ENCODE measurements around the gene DSCAML1. TPM values are rescaled to one million over a fixed set of nuclear protein-coding genes. Genes with fewer than 3 reads are reported as not detected.

DSCAML1 gene
- polyA plus RNA-seq, 2 donors = 0.04 TPM

GRCh38 chr11:117441146-117441975 lies 355.7 kb downstream of the DSCAML1 start:
- Histone ChIP-seq H3K36me3 (ENCODE audit: control insufficient read depth in 2 of 2, insufficient read depth in 2 of 2, low read length in 1 of 2) (no peaks in the 10 kb centered on the region), H3K27ac (ENCODE audit: low read depth in 2 of 2, low read length in 1 of 2) (no peak overlapping the region), H3K4me3 (ENCODE audit: low read depth in 1 of 2, low read length in 2 of 2) (no peak overlapping the region), H3K27me3 (ENCODE audit: control insufficient read depth in 1 of 2, insufficient read depth in 2 of 2, low read length in 2 of 2) (peaks cover 0 to 2% of the 10 kb centered on the region in 2 donors), H3K4me1 (ENCODE audit: control insufficient read depth in 2 of 2, insufficient read depth in 2 of 2, low read length in 1 of 2) (peaks cover 0 to 2% of the 10 kb centered on the region in 2 donors), H3K9me3 (ENCODE audit: control insufficient read depth in 2 of 2, insufficient read depth in 1 of 2, low read depth in 1 of 2, low read length in 1 of 2) (no peaks in the 10 kb centered on the region)
- WGBS, 2 donors = 86 to 89% methylated on average over 14 of the region's 14 CpGs

- Histone ChIP-seq H3K36me3 (ENCODE audit: control insufficient read depth in 2 of 2, insufficient read depth in 2 of 2, low read length in 1 of 2) (no peaks in the 10 kb centered on the region), H3K9me3 (ENCODE audit: control insufficient read depth in 2 of 2, insufficient read depth in 1 of 2, low read depth in 1 of 2, low read length in 1 of 2) (no peaks in the 10 kb centered on the region), H3K4me3 (ENCODE audit: low read depth in 1 of 2, low read length in 2 of 2) (no peak overlapping the region), H3K27ac (ENCODE audit: low read depth in 2 of 2, low read length in 1 of 2) (no peak overlapping the region), H3K4me1 (ENCODE audit: control insufficient read depth in 2 of 2, insufficient read depth in 2 of 2, low read length in 1 of 2) (peaks cover 0 to 2% of the 10 kb centered on the region in 2 donors), H3K27me3 (ENCODE audit: control insufficient read depth in 1 of 2, insufficient read depth in 2 of 2, low read length in 2 of 2) (peaks cover 0 to 2% of the 10 kb centered on the region in 2 donors)
- 90 to 91% methylated on average over 8 of the region's 8 CpGs for WGBS, 2 donors
Measured at GRCh38 chr11:117440258-117440657, 356.8 kb downstream of the DSCAML1 start.

- H3K27ac ChIP-seq (ENCODE audit: low read depth in 2 of 2, low read length in 1 of 2) = no peak overlapping the region
- H3K36me3 ChIP-seq (ENCODE audit: control insufficient read depth in 2 of 2, insufficient read depth in 2 of 2, low read length in 1 of 2) = no peaks in the 10 kb centered on the region
- WGBS, 2 donors = 80 to 81% methylated on average over 13 of the region's 13 CpGs
- peaks cover 0 to 2% of the 10 kb centered on the region in 2 donors for H3K4me1 ChIP-seq (ENCODE audit: control insufficient read depth in 2 of 2, insufficient read depth in 2 of 2, low read length in 1 of 2)
- peaks cover 0 to 2% of the 10 kb centered on the region in 2 donors for H3K27me3 ChIP-seq (ENCODE audit: control insufficient read depth in 1 of 2, insufficient read depth in 2 of 2, low read length in 2 of 2)
- H3K9me3 ChIP-seq (ENCODE audit: control insufficient read depth in 2 of 2, insufficient read depth in 1 of 2, low read depth in 1 of 2, low read length in 1 of 2) = no peaks in the 10 kb centered on the region
- no peak overlapping the region for H3K4me3 ChIP-seq (ENCODE audit: low read depth in 1 of 2, low read length in 2 of 2)
Measured at GRCh38 chr11:117439256-117439655, 357.8 kb downstream of the DSCAML1 start.

GRCh38 chr11:117438371-117439000 lies 358.5 kb downstream of the DSCAML1 start:
- no peaks in the 10 kb centered on the region for H3K27me3 ChIP-seq (ENCODE audit: control insufficient read depth in 1 of 2, insufficient read depth in 2 of 2, low read length in 2 of 2)
- H3K36me3 ChIP-seq (ENCODE audit: control insufficient read depth in 2 of 2, insufficient read depth in 2 of 2, low read length in 1 of 2) = no peaks in the 10 kb centered on the region
- no peak overlapping the region for H3K27ac ChIP-seq (ENCODE audit: low read depth in 2 of 2, low read length in 1 of 2)
- H3K9me3 ChIP-seq (ENCODE audit: control insufficient read depth in 2 of 2, insufficient read depth in 1 of 2, low read depth in 1 of 2, low read length in 1 of 2) = no peaks in the 10 kb centered on the region
- no peak overlapping the region for H3K4me3 ChIP-seq (ENCODE audit: low read depth in 1 of 2, low read length in 2 of 2)
- WGBS, 2 donors = 70 to 71% methylated on average over 17 of the region's 17 CpGs
- peaks cover 0 to 2% of the 10 kb centered on the region in 2 donors for H3K4me1 ChIP-seq (ENCODE audit: control insufficient read depth in 2 of 2, insufficient read depth in 2 of 2, low read length in 1 of 2)

- H3K9me3 ChIP-seq (ENCODE audit: control insufficient read depth in 2 of 2, insufficient read depth in 1 of 2, low read depth in 1 of 2, low read length in 1 of 2) = no peaks in the 10 kb centered on the region
- H3K36me3 ChIP-seq (ENCODE audit: control insufficient read depth in 2 of 2, insufficient read depth in 2 of 2, low read length in 1 of 2) = no peaks in the 10 kb centered on the region
- H3K4me3 ChIP-seq (ENCODE audit: low read depth in 1 of 2, low read length in 2 of 2) = no peak overlapping the region
- H3K4me1 ChIP-seq (ENCODE audit: control insufficient read depth in 2 of 2, insufficient read depth in 2 of 2, low read length in 1 of 2) = peaks cover 0 to 2% of the 10 kb centered on the region in 2 donors
- 84% methylated on average over 14 of the region's 14 CpGs for WGBS, 2 donors
- H3K27me3 ChIP-seq (ENCODE audit: control insufficient read depth in 1 of 2, insufficient read depth in 2 of 2, low read length in 2 of 2) = no peaks in the 10 kb centered on the region
- no peak overlapping the region for H3K27ac ChIP-seq (ENCODE audit: low read depth in 2 of 2, low read length in 1 of 2)
Measured at GRCh38 chr11:117437791-117438130, 359.3 kb downstream of the DSCAML1 start.

- Histone ChIP-seq H3K4me1 (ENCODE audit: control insufficient read depth in 2 of 2, insufficient read depth in 2 of 2, low read length in 1 of 2) (peaks cover 0 to 2% of the 10 kb centered on the region in 2 donors), H3K9me3 (ENCODE audit: control insufficient read depth in 2 of 2, insufficient read depth in 1 of 2, low read depth in 1 of 2, low read length in 1 of 2) (no peaks in the 10 kb centered on the region), H3K27ac (ENCODE audit: low read depth in 2 of 2, low read length in 1 of 2) (no peak overlapping the region), H3K27me3 (ENCODE audit: control insufficient read depth in 1 of 2, insufficient read depth in 2 of 2, low read length in 2 of 2) (no peaks in the 10 kb centered on the region), H3K4me3 (ENCODE audit: low read depth in 1 of 2, low read length in 2 of 2) (no peak overlapping the region), H3K36me3 (ENCODE audit: control insufficient read depth in 2 of 2, insufficient read depth in 2 of 2, low read length in 1 of 2) (no peaks in the 10 kb centered on the region)
- WGBS, 2 donors = 76 to 89% methylated on average over 19 to 23 of the region's 23 CpGs
Measured at GRCh38 chr11:117437041-117437790, 359.8 kb downstream of the DSCAML1 start.

- Histone ChIP-seq H3K36me3 (ENCODE audit: control insufficient read depth in 2 of 2, insufficient read depth in 2 of 2, low read length in 1 of 2) (no peaks in the 10 kb centered on the region), H3K27ac (ENCODE audit: low read depth in 2 of 2, low read length in 1 of 2) (no peak overlapping the region), H3K27me3 (ENCODE audit: control insufficient read depth in 1 of 2, insufficient read depth in 2 of 2, low read length in 2 of 2) (no peaks in the 10 kb centered on the region), H3K4me3 (ENCODE audit: low read depth in 1 of 2, low read length in 2 of 2) (no peak overlapping the region), H3K9me3 (ENCODE audit: control insufficient read depth in 2 of 2, insufficient read depth in 1 of 2, low read depth in 1 of 2, low read length in 1 of 2) (no peaks in the 10 kb centered on the region), H3K4me1 (ENCODE audit: control insufficient read depth in 2 of 2, insufficient read depth in 2 of 2, low read length in 1 of 2) (peaks cover 0 to 2% of the 10 kb centered on the region in 2 donors)
- 67 to 71% methylated on average over 5 to 6 of the region's 6 CpGs for WGBS, 2 donors
Measured at GRCh38 chr11:117435326-117435725, 361.7 kb downstream of the DSCAML1 start.

GRCh38 chr11:117434481-117434880 lies 362.5 kb downstream of the DSCAML1 start:
- Histone ChIP-seq H3K4me3 (ENCODE audit: low read depth in 1 of 2, low read length in 2 of 2) (no peak overlapping the region), H3K27me3 (ENCODE audit: control insufficient read depth in 1 of 2, insufficient read depth in 2 of 2, low read length in 2 of 2) (no peaks in the 10 kb centered on the region), H3K27ac (ENCODE audit: low read depth in 2 of 2, low read length in 1 of 2) (no peak overlapping the region), H3K9me3 (ENCODE audit: control insufficient read depth in 2 of 2, insufficient read depth in 1 of 2, low read depth in 1 of 2, low read length in 1 of 2) (no peaks in the 10 kb centered on the region), H3K4me1 (ENCODE audit: control insufficient read depth in 2 of 2, insufficient read depth in 2 of 2, low read length in 1 of 2) (peaks cover 0 to 2% of the 10 kb centered on the region in 2 donors), H3K36me3 (ENCODE audit: control insufficient read depth in 2 of 2, insufficient read depth in 2 of 2, low read length in 1 of 2) (no peaks in the 10 kb centered on the region)
- WGBS, 2 donors = 92 to 94% methylated on average over 1 of the region's 1 CpG

GRCh38 chr11:117433717-117434116 lies 363.3 kb downstream of the DSCAML1 start:
- H3K9me3 ChIP-seq (ENCODE audit: control insufficient read depth in 2 of 2, insufficient read depth in 1 of 2, low read depth in 1 of 2, low read length in 1 of 2) = no peaks in the 10 kb centered on the region

More at GRCh38 chr11:117433717-117434116, 363.3 kb downstream of the DSCAML1 start:
- Histone ChIP-seq H3K36me3 (ENCODE audit: control insufficient read depth in 2 of 2, insufficient read depth in 2 of 2, low read length in 1 of 2) (no peaks in the 10 kb centered on the region), H3K27me3 (ENCODE audit: control insufficient read depth in 1 of 2, insufficient read depth in 2 of 2, low read length in 2 of 2) (no peaks in the 10 kb centered on the region), H3K27ac (ENCODE audit: low read depth in 2 of 2, low read length in 1 of 2) (no peak overlapping the region), H3K4me1 (ENCODE audit: control insufficient read depth in 2 of 2, insufficient read depth in 2 of 2, low read length in 1 of 2) (no peaks in the 10 kb centered on the region), H3K4me3 (ENCODE audit: low read depth in 1 of 2, low read length in 2 of 2) (no peak overlapping the region)

Measured in esophagus (tissue), 2 donors.